Prostate gland (tissue), 2 donors: Measurements from ENCODE around the gene LAMA3. TPM values are rescaled to one million over a fixed set of nuclear protein-coding genes. Genes with fewer than 3 reads are reported as not detected.
A peak's percentile ranks its signal among the peaks of the same experiment; 100 is the strongest.
"Not testable (repeated sequence)": the region's sequence is repeated elsewhere in the genome, so short reads cannot be mapped to it uniquely, and the experiment has no call there.

Experiments
- DNase-seq: peaks from one replicate; pipeline ENCODE4 v3.0.0-alpha.2; 2019; ENCODE audit warnings: low spot score
- H3K27ac ChIP-seq, 2 donors: fragments of 200-600 bp; sonication (generic); 2 replicates each; pipeline ENCODE4 v1.5.1; 2017 to 2019
- H3K27me3 ChIP-seq: fragments of 200-600 bp; sonication (generic); replicated peaks from 2 replicates; pipeline ENCODE4 v1.5.1; 2019; ENCODE audit not compliant: insufficient read depth
- H3K36me3 ChIP-seq, 2 donors: fragments of 200-600 bp; sonication (generic); 1 replicate in 1 of 2; 2 replicates in 1 of 2; pipeline versions ENCODE4 v1.5.1 to v1.8.1; 2017 to 2019
- H3K4me1 ChIP-seq: fragments of 200-600 bp; sonication (generic); replicated peaks from 2 replicates; pipeline ENCODE4 v1.5.1; 2019
- H3K4me3 ChIP-seq, 2 donors: fragments of 200-600 bp; sonication (generic); 2 replicates each; pipeline ENCODE4 v1.5.1; 2017 to 2019
- H3K9me3 ChIP-seq: fragments of 200-600 bp; sonication (generic); 2 replicates; pipeline ENCODE4 v1.5.1; 2017
- CTCF ChIP-seq, 4 experiments: fragments of 200-600 bp in 2 of 4; fragments of 450-650 bp in 2 of 4; sonication (generic) in 2 of 4; IDR thresholded peaks; 1 replicate in 3 of 4; 2 replicates in 1 of 4; pipeline ENCODE4 v1.5.1; 2016 to 2019; ENCODE audit warnings: antibody characterized with exemption in 4 of 4, mild to moderate bottlenecking in 2 of 4, moderate library complexity in 2 of 4
- POLR2A ChIP-seq: fragments of 450-650 bp; IDR thresholded peaks from one replicate; pipeline ENCODE4 v1.6.1; 2016; ENCODE audit warnings: antibody characterized with exemption, mild to moderate bottlenecking
- POLR2AphosphoS5 ChIP-seq: sonication (generic); formaldehyde crosslinking; IDR thresholded peaks from one replicate; pipeline ENCODE4 v1.6.1; 2017; ENCODE audit warnings: antibody characterized with exemption
- WGBS: methylation state at CpG from one replicate; pipeline ENCODE4 v1.1.5; 2018; 5-methylcytosine and 5-hydroxymethylcytosine counted together
- intact Hi-C: fragments of 100-400 bp; cut with DNase I; formaldehyde crosslinking; loops from one replicate; pipeline ENCODE4 v1.14.2; 2022
- total RNA-seq, 2 donors: library from RNA; depleted of rRNA; stranded (reverse); fragments of >200 nt; gene quantifications; one replicate each; pipeline ENCODE4 v1.1.0, GENCODE V29; 2016

LAMA3 gene
- total RNA-seq, 2 donors from 2014 or later, result 31.3 to 35.9 TPM

GRCh38 chr18:23710946-23711345, 21.7 kb downstream of the LAMA3 start:
- Histone ChIP-seq H3K36me3 (no peaks in the 10 kb centered on the region), H3K4me1 (no peaks in the 10 kb centered on the region), H3K27me3 (no peaks in the 10 kb centered on the region), H3K9me3 (no peaks in the 10 kb centered on the region), H3K27ac (no peak overlapping the region), H3K4me3 (no peak overlapping the region)
- DNase-seq, result no peak
- WGBS, result 66% methylated on average over 1 of the region's 1 CpG
- intact Hi-C loops, result no loop called here
- TF ChIP-seq POLR2AphosphoS5, result no peak
- no peak for TF ChIP-seq CTCF (IDR thresholded peaks at IDR 0.05)
- TF ChIP-seq POLR2A, result no peak

- H3K27me3 ChIP-seq, result no peaks in the 10 kb centered on the region
- H3K4me3 ChIP-seq, result no peak overlapping the region
- no peak overlapping the region for H3K27ac ChIP-seq
- no peaks in the 10 kb centered on the region for H3K9me3 ChIP-seq
- TF ChIP-seq POLR2A (no peak), POLR2AphosphoS5 (no peak), CTCF (IDR thresholded peaks at IDR 0.05) (no peak)
- 87% methylated on average over 1 of the region's 1 CpG for WGBS
- no peaks in the 10 kb centered on the region for H3K36me3 ChIP-seq
- no peaks in the 10 kb centered on the region for H3K4me1 ChIP-seq
- intact Hi-C loops, result no loop called here
- no peak for DNase-seq
These were observed 22.2 kb downstream of the LAMA3 start for GRCh38 chr18:23711426-23711825.

- intact Hi-C loops, result no loop called here
- no peaks in the 10 kb centered on the region for H3K27me3 ChIP-seq
- H3K9me3 ChIP-seq, result no peaks in the 10 kb centered on the region
- WGBS, result 75% methylated on average over 3 of the region's 3 CpGs
- no peak overlapping the region for H3K4me3 ChIP-seq
- no peak for DNase-seq
- H3K4me1 ChIP-seq, result no peaks in the 10 kb centered on the region
- no peaks in the 10 kb centered on the region for H3K36me3 ChIP-seq
- H3K27ac ChIP-seq, result no peak overlapping the region
- TF ChIP-seq POLR2A (no peak), CTCF (IDR thresholded peaks at IDR 0.05) (no peak), POLR2AphosphoS5 (no peak)
These were observed 23.2 kb downstream of the LAMA3 start for GRCh38 chr18:23712445-23712844.

GRCh38 chr18:23714576-23714975, 25.3 kb downstream of the LAMA3 start:
- H3K9me3 ChIP-seq, result no peaks in the 10 kb centered on the region
- no peaks in the 10 kb centered on the region for H3K27me3 ChIP-seq
- no peaks in the 10 kb centered on the region for H3K36me3 ChIP-seq
- H3K4me3 ChIP-seq, result no peak overlapping the region
- intact Hi-C loops, result no loop called here
- TF ChIP-seq POLR2A (no peak), CTCF (IDR thresholded peaks at IDR 0.05) (no peak), POLR2AphosphoS5 (no peak)
- H3K4me1 ChIP-seq, result no peaks in the 10 kb centered on the region
- WGBS, result 89% methylated on average over 4 of the region's 4 CpGs
- no peak overlapping the region for H3K27ac ChIP-seq
- DNase-seq, result no peak

GRCh38 chr18:23716079-23716478, 26.8 kb downstream of the LAMA3 start:
- H3K4me3 ChIP-seq, intact Hi-C loops, H3K4me1 ChIP-seq, H3K9me3 ChIP-seq, H3K36me3 ChIP-seq, H3K27me3 ChIP-seq, DNase-seq: not testable (repeated sequence)
- WGBS, result 61% methylated on average over 8 of the region's 8 CpGs
- H3K27ac ChIP-seq, result peak overlapping the region in 1 of 2 donors; percentile 11
